ENCODE results near the gene CDC34.

Gene CDC34

DNA sequence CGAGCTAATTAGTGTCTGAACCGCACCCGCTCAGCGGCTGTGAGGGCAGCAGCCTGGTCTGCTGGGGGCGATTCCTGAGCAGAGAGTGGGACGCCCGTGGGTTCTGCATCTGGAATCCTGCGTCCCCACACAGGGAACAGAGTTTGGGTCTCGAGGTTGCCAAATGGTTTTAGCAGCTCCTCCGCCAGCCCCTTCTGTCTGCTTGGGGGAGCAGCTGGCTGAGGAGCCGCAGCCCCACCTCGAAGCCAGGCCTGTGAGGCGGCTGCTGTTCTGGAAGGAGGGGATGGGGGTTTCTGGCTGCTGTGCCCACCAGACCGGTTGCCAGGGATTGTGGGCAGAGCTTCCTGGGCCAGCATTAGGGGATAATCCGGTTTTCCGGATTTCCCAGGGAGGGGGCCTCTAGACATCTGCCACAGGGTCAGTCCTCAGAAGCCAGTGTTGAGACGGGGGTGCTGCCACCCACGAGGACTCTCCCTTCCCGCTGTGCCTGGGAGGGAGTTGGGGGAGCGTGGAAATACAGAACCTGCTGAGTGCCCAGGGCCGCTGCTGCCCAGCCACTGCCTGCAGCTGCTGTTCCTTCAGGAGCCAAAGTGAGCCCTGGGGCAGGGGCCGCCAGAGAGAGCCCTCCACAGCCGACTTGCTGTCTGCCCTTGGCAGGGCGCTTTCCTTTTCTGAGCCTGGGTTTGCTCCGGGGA, 2.0 kb downstream of the CDC34 start:
- DNase-seq: no peak
- WGBS: 58% methylated on average over 25 of the region's 25 CpGs
- Histone ChIP-seq H4K8ac (ENCODE audit: low read length) (peak overlapping the region; percentile 42), H3K14ac (ENCODE audit: low read length in 2 of 2) (peak overlapping the region in 1 of 2 experiments; percentile 44), H3K27me3 (ENCODE audit: control insufficient read depth in 1 of 2, insufficient read depth in 1 of 2, low read length in 2 of 2) (no peaks in the 10 kb centered on the region), H3K4me3 (ENCODE audit: insufficient read depth in 1 of 2, low read depth in 1 of 2, low read length in 2 of 2) (peak overlapping the region; percentile 83 to 89), H3K18ac (ENCODE audit: low read depth in 1 of 2, low read length in 2 of 2) (peak overlapping the region; percentile 29 to 78), H3K36me3 (ENCODE audit: control insufficient read depth in 1 of 2, insufficient read depth in 2 of 2, low read depth in 1 of 2, low read length in 2 of 2) (peaks cover 22 to 44% of the 10 kb centered on the region in 2 experiments), H2BK12ac (ENCODE audit: low read length in 2 of 2) (peak overlapping the region in 1 of 2 experiments; percentile 68), H2BK5ac (ENCODE audit: low read depth, low read length, poor library complexity, severe bottlenecking) (no peak overlapping the region), H2BK15ac (ENCODE audit: low read depth, poor library complexity, severe bottlenecking) (peak overlapping the region; percentile 17), H2BK120ac (ENCODE audit: low read depth, low read length) (no peak overlapping the region), H3K9me3 (ENCODE audit: control insufficient read depth, low read length) (no peaks in the 10 kb centered on the region), H3K27ac (ENCODE audit: low read length, poor library complexity, severe bottlenecking) (peak overlapping the region; percentile 88), H3K4me2 (ENCODE audit: low read length, poor library complexity, severe bottlenecking) (peak overlapping the region; percentile 97), H2AFZ (ENCODE audit: low read depth, low read length) (no peak overlapping the region), H3K4me1 (ENCODE audit: control insufficient read depth, insufficient read depth, low read depth, low read length) (peaks cover 37% of the 10 kb centered on the region), H3K79me1 (replicated peaks; ENCODE audit: low read length, poor library complexity, severe bottlenecking) (peaks cover 9% of the 10 kb centered on the region), H3K4ac (ENCODE audit: low read depth in 1 of 2, low read length in 2 of 2) (peak overlapping the region; percentile 67 to 81), H4K91ac (ENCODE audit: low read length) (no peak overlapping the region), H3K23ac (ENCODE audit: low read length in 2 of 2) (peak overlapping the region in 1 of 2 experiments; percentile 99), H3K9ac (ENCODE audit: low read length) (peak overlapping the region; percentile 91), H2AK5ac (ENCODE audit: low read length, severe bottlenecking) (no peak overlapping the region)

DNA sequence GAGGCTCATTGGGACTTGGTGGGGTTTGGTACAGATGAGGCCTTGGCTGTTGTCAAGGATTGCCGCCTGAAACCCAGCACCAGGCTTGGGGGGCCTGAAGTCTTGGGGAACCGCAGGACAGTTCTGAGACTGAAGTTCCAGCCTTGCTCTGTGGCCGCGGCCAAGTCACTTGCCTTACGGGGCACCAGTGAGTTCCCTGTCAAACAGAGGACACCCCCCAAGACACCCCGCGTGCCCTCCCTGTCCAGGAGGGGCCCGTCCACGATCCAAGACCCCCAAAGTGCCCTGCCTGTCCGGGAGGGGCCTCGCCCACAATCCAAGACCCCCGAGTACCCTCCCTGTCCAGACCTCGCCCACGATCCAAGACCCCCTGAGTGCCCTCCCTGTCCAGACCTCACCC, 2.5 kb downstream of the CDC34 start:
- no peak overlapping the region for H3K4ac ChIP-seq (ENCODE audit: low read depth in 1 of 2, low read length in 2 of 2)
- peaks cover 27 to 49% of the 10 kb centered on the region in 2 experiments for H3K36me3 ChIP-seq (ENCODE audit: control insufficient read depth in 1 of 2, insufficient read depth in 2 of 2, low read depth in 1 of 2, low read length in 2 of 2)
- no peak overlapping the region for H4K8ac ChIP-seq (ENCODE audit: low read length)
- peaks cover 37% of the 10 kb centered on the region for H3K4me1 ChIP-seq (ENCODE audit: control insufficient read depth, insufficient read depth, low read depth, low read length)
- no peak overlapping the region for H2BK5ac ChIP-seq (ENCODE audit: low read depth, low read length, poor library complexity, severe bottlenecking)
- H3K23ac ChIP-seq (ENCODE audit: low read length in 2 of 2): no peak overlapping the region
- H3K27me3 ChIP-seq (ENCODE audit: control insufficient read depth in 1 of 2, insufficient read depth in 1 of 2, low read length in 2 of 2): no peaks in the 10 kb centered on the region
- H3K4me2 ChIP-seq (ENCODE audit: low read length, poor library complexity, severe bottlenecking): peak overlapping the region; percentile 97
- no peak overlapping the region for H4K91ac ChIP-seq (ENCODE audit: low read length)
- WGBS: 96% methylated on average over 14 of the region's 14 CpGs
- H3K18ac ChIP-seq (ENCODE audit: low read depth in 1 of 2, low read length in 2 of 2): no peak overlapping the region
- DNase-seq: no peak
- H2BK120ac ChIP-seq (ENCODE audit: low read depth, low read length): no peak overlapping the region
- peaks cover 11% of the 10 kb centered on the region for H3K79me1 ChIP-seq (replicated peaks; ENCODE audit: low read length, poor library complexity, severe bottlenecking)
- peak overlapping the region; percentile 88 for H3K27ac ChIP-seq (ENCODE audit: low read length, poor library complexity, severe bottlenecking)
- no peak overlapping the region for H2BK15ac ChIP-seq (ENCODE audit: low read depth, poor library complexity, severe bottlenecking)
- peak overlapping the region; percentile 91 for H3K9ac ChIP-seq (ENCODE audit: low read length)
- H2AFZ ChIP-seq (ENCODE audit: low read depth, low read length): no peak overlapping the region
- no peak overlapping the region for H2AK5ac ChIP-seq (ENCODE audit: low read length, severe bottlenecking)
- H3K14ac ChIP-seq (ENCODE audit: low read length in 2 of 2): no peak overlapping the region
- no peak overlapping the region for H2BK12ac ChIP-seq (ENCODE audit: low read length in 2 of 2)
- no peaks in the 10 kb centered on the region for H3K9me3 ChIP-seq (ENCODE audit: control insufficient read depth, low read length)
- peak overlapping the region in 1 of 2 experiments; percentile 89 for H3K4me3 ChIP-seq (ENCODE audit: insufficient read depth in 1 of 2, low read depth in 1 of 2, low read length in 2 of 2)

DNA sequence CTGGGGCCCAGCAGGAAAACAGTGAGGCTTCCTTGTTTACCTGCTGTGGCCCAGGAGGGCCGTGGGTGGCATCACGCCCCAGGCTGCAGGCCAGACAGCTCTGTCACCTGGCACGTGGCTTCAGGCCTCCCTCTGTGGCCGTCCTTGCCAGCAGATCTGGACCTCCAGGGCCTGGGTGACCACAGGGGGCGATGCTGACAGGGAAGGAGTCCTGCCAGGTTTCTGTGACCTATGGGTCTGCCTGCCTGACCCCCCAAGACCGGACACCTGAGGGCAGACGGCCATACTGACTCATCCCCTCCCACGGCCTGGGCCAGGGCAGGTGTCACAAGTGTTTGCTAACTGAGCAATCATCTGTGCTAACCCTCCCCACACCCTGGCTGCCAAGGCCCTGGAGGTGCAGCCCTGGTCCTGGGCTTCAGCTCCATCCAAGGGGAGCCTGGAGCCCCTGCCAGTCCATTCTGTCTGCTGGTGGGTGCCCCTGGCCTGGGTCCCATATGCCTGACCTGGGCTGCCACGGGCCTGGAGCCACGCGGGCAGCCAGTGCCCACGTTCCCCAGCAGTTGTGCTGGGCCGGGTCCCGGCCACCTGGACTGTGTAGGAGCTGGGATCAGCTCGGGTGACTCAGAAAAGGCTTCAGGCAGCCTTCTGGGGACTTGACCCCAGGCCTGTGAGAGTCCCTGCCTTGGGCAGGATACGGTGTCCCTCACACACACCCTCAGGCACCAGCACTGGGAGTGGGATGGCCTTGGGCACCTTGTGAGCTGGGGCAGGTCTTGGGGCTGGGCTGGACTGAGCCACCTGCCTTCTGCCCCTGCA, 3.7 kb downstream of the CDC34 start:
- Histone ChIP-seq H2BK120ac (ENCODE audit: low read depth, low read length) (no peak overlapping the region), H3K27me3 (ENCODE audit: control insufficient read depth in 1 of 2, insufficient read depth in 1 of 2, low read length in 2 of 2) (no peaks in the 10 kb centered on the region), H2BK5ac (ENCODE audit: low read depth, low read length, poor library complexity, severe bottlenecking) (no peak overlapping the region), H3K4me3 (ENCODE audit: insufficient read depth in 1 of 2, low read depth in 1 of 2, low read length in 2 of 2) (peak overlapping the region in 1 of 2 experiments; percentile 1), H3K36me3 (ENCODE audit: control insufficient read depth in 1 of 2, insufficient read depth in 2 of 2, low read depth in 1 of 2, low read length in 2 of 2) (peaks cover 27 to 57% of the 10 kb centered on the region in 2 experiments), H3K14ac (ENCODE audit: low read length in 2 of 2) (peak overlapping the region in 1 of 2 experiments; percentile 11), H4K8ac (ENCODE audit: low read length) (no peak overlapping the region), H3K18ac (ENCODE audit: low read depth in 1 of 2, low read length in 2 of 2) (no peak overlapping the region), H3K9me3 (ENCODE audit: control insufficient read depth, low read length) (no peaks in the 10 kb centered on the region), H3K4me2 (ENCODE audit: low read length, poor library complexity, severe bottlenecking) (no peak overlapping the region), H3K4me1 (ENCODE audit: control insufficient read depth, insufficient read depth, low read depth, low read length) (peaks cover 36% of the 10 kb centered on the region), H2AFZ (ENCODE audit: low read depth, low read length) (no peak overlapping the region), H3K9ac (ENCODE audit: low read length) (peak overlapping the region; percentile 1), H3K79me1 (replicated peaks; ENCODE audit: low read length, poor library complexity, severe bottlenecking) (peaks cover 16% of the 10 kb centered on the region), H3K23ac (ENCODE audit: low read length in 2 of 2) (peak overlapping the region in 1 of 2 experiments; percentile 2), H3K4ac (ENCODE audit: low read depth in 1 of 2, low read length in 2 of 2) (no peak overlapping the region), H2BK15ac (ENCODE audit: low read depth, poor library complexity, severe bottlenecking) (no peak overlapping the region), H4K91ac (ENCODE audit: low read length) (no peak overlapping the region), H2AK5ac (ENCODE audit: low read length, severe bottlenecking) (no peak overlapping the region), H2BK12ac (ENCODE audit: low read length in 2 of 2) (no peak overlapping the region), H3K27ac (ENCODE audit: low read length, poor library complexity, severe bottlenecking) (no peak overlapping the region)
- no peak for DNase-seq
- 83% methylated on average over 16 of the region's 16 CpGs for WGBS
